ENCODE measurements around the gene GCDH. TPM values are rescaled to one million over a fixed set of nuclear protein-coding genes. Genes with fewer than 3 reads are reported as not detected.

GCDH gene
- total and polyA plus RNA-seq, 2 of the 8 experiments (the other 6 are each of a cell fraction or from before 2014, with no cell fraction given): 67.3 to 89.4 TPM

DNA sequence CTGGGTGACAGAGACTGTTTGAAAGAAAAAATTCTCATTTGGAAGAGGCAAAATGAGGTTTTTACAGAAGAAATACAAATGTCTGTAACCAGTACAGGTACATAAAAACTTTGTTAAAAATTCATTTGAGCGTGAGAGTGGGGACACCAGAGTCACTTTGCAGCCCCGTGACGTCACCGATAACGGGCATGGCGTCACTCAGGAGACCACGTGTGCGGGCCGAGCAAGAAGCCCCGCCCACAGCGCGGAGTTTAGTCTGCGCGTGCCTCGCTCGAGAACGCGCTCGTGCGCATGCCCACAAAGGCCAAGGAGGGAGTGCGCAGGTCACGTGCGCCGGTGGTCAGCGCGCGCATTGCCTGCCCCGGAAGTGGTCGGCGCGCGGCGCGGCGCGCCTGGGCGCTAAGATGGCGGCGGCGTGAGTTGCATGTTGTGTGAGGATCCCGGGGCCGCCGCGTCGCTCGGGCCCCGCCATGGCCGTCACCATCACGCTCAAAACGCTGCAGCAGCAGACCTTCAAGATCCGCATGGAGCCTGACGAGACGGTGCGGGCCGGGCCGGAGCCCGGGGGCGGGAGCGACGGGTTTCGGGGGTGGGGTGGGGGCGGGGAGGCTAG is 54.6 kb downstream of the GCDH start, which contains the start of gene RAD23A (continued):
- TF ChIP-seq, protein P1, sequence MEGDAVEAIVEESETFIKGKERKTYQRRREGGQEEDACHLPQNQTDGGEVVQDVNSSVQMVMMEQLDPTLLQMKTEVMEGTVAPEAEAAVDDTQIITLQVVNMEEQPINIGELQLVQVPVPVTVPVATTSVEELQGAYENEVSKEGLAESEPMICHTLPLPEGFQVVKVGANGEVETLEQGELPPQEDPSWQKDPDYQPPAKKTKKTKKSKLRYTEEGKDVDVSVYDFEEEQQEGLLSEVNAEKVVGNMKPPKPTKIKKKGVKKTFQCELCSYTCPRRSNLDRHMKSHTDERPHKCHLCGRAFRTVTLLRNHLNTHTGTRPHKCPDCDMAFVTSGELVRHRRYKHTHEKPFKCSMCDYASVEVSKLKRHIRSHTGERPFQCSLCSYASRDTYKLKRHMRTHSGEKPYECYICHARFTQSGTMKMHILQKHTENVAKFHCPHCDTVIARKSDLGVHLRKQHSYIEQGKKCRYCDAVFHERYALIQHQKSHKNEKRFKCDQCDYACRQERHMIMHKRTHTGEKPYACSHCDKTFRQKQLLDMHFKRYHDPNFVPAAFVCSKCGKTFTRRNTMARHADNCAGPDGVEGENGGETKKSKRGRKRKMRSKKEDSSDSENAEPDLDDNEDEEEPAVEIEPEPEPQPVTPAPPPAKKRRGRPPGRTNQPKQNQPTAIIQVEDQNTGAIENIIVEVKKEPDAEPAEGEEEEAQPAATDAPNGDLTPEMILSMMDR (IDR thresholded peaks at IDR 0.05; ENCODE audit: control extremely low read depth in 1 of 3, insufficient read depth in 1 of 3, low read depth in 1 of 3, low read length in 3 of 3): peak in 1 of 3 experiments; percentile 2; a peak in 1 of 4 replicates
- TF ChIP-seq SP4 (IDR thresholded peaks at IDR 0.05; ENCODE audit: low read length) (no peak), POLR2AphosphoS5 (IDR thresholded peaks at IDR 0.05; ENCODE audit: low read depth, low read length) (peak; percentile 99), TEAD4 (IDR thresholded peaks at IDR 0.05; ENCODE audit: low read depth, low read length) (peak; percentile 75), TBP (IDR thresholded peaks at IDR 0.05; ENCODE audit: low read depth, low read length) (peak; percentile 91), SRF (IDR thresholded peaks at IDR 0.05; ENCODE audit: low read depth, low read length) (0 out of 2 replicates have a peak, but pooled peaks have one; percentile 7), PHF8 (conservative IDR thresholded peaks at IDR 0.05; ENCODE audit: low read depth, low read length) (peak; percentile 96), RBBP5 (IDR thresholded peaks at IDR 0.05; ENCODE audit: borderline replicate concordance, low read depth, low read length) (peak; percentile 64; the same call in 1 of the 2 replicates), ASH2L (IDR thresholded peaks at IDR 0.05; ENCODE audit: low read length) (no peak), CHD2 (IDR thresholded peaks at IDR 0.05; ENCODE audit: low read length) (peak; percentile 69), JUN (IDR thresholded peaks at IDR 0.05; ENCODE audit: low read depth, low read length) (peak; percentile 60; the same call in 1 of the 2 replicates), KDM5A (IDR thresholded peaks at IDR 0.05; ENCODE audit: low read length) (0 out of 2 replicates have a peak, but pooled peaks have one; percentile 28), SP1 (IDR thresholded peaks at IDR 0.05; ENCODE audit: low read depth, low read length) (peak; percentile 63; the same call in 1 of the 2 replicates), BRCA1 (IDR thresholded peaks at IDR 0.05; ENCODE audit: low read depth, low read length) (peak; percentile 44; the same call in 1 of the 2 replicates), SUZ12 (IDR thresholded peaks at IDR 0.05; ENCODE audit: low read length) (no peak), POLR2A (IDR thresholded peaks at IDR 0.05; ENCODE audit: control extremely low read depth in 1 of 2, low read depth in 2 of 2, low read length in 2 of 2) (peak; percentile 98), BACH1 (IDR thresholded peaks at IDR 0.05; ENCODE audit: low read length) (no peak), SIN3A (conservative IDR thresholded peaks at IDR 0.05 in 1 of 2, IDR thresholded peaks at IDR 0.05 in 1 of 2; ENCODE audit: low read depth in 1 of 2, low read length in 2 of 2) (0 out of 4 replicates have a peak, but pooled peaks have one; percentile 19 to 58)
- TF ChIP-seq, protein P2, sequence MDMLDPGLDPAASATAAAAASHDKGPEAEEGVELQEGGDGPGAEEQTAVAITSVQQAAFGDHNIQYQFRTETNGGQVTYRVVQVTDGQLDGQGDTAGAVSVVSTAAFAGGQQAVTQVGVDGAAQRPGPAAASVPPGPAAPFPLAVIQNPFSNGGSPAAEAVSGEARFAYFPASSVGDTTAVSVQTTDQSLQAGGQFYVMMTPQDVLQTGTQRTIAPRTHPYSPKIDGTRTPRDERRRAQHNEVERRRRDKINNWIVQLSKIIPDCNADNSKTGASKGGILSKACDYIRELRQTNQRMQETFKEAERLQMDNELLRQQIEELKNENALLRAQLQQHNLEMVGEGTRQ (IDR thresholded peaks at IDR 0.05; ENCODE audit: low read length): peak; percentile 98
- TF ChIP-seq, protein P3, sequence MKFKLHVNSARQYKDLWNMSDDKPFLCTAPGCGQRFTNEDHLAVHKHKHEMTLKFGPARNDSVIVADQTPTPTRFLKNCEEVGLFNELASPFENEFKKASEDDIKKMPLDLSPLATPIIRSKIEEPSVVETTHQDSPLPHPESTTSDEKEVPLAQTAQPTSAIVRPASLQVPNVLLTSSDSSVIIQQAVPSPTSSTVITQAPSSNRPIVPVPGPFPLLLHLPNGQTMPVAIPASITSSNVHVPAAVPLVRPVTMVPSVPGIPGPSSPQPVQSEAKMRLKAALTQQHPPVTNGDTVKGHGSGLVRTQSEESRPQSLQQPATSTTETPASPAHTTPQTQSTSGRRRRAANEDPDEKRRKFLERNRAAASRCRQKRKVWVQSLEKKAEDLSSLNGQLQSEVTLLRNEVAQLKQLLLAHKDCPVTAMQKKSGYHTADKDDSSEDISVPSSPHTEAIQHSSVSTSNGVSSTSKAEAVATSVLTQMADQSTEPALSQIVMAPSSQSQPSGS (IDR thresholded peaks at IDR 0.05; ENCODE audit: low read length): peak; percentile 89
